ENCODE measurements around the gene NEU3. TPM values are rescaled to one million over a fixed set of nuclear protein-coding genes. Genes with fewer than 3 reads are reported as not detected.
"Not testable (repeated sequence)": the region's sequence is repeated elsewhere in the genome, so short reads cannot be mapped to it uniquely, and the experiment has no call there.

NEU3 gene
- total RNA-seq, 1 experiment from 2014 or later: 19.3 TPM

GRCh38 chr11:75041263-75041662 lies 52.5 kb downstream of the NEU3 start:
- Mint-ChIP-seq H3K27ac (ENCODE audit: unreplicated experiment) (no peak overlapping the region), H3K36me3 (ENCODE audit: insufficient read depth, unreplicated experiment) (no peaks in the 10 kb centered on the region), H3K27me3 (ENCODE audit: insufficient read depth, unreplicated experiment) (no peaks in the 10 kb centered on the region), H3K4me1 (ENCODE audit: low read depth, unreplicated experiment) (no peaks in the 10 kb centered on the region), H3K9me3 (ENCODE audit: unreplicated experiment) (peaks cover 10% of the 10 kb centered on the region), H3K4me3 (ENCODE audit: unreplicated experiment) (no peak overlapping the region)
- Histone ChIP-seq H3K27me3 (replicated peaks; ENCODE audit: control insufficient read depth, insufficient read depth, low read length) (no peaks in the 10 kb centered on the region), H3K9me3 (no peaks in the 10 kb centered on the region), H3K4me3 (ENCODE audit: low read depth, low read length) (no peak overlapping the region), H3K4me1 (peaks cover 11% of the 10 kb centered on the region), H3K36me3 (ENCODE audit: control insufficient read depth, insufficient read depth, low read length) (no peaks in the 10 kb centered on the region)
- intact Hi-C loops (cut with micrococcal nuclease; ENCODE audit: unreplicated experiment): no loop called here
- DNase-seq: no peak
- CTCF ChIA-PET: no interaction called here
- POLR2A ChIA-PET: no interaction called here
- BruUV-seq (replicated peaks): no TSS peak
- TF ChIP-seq CTCF (IDR thresholded peaks at IDR 0.05; ENCODE audit: insufficient read depth in 1 of 2, low read depth in 1 of 2, low read length in 1 of 2, severe bottlenecking in 1 of 2, unreplicated experiment in 1 of 2): no peak

DNA sequence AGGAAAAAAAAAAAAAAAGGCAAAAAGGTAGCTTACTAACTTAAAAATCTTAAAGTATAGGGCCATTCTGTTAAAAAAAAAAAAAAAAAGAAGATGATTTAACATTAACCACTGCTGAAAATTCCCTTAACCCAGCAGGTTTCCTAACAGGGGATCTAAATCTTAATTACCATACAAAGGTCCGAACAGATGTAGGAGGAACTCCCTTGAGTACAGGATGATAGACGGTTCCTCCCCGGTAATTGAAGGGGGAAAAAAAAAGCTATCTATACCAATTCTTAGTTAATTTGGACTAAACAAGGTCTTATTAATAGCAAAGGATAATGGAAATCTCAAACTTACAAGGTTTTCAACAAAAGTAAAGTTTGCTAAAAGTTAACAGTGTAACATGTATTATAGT lies 53.1 kb downstream of the NEU3 start:
- BruUV-seq (replicated peaks); POLR2A ChIA-PET; DNase-seq; intact Hi-C loops (cut with micrococcal nuclease; ENCODE audit: unreplicated experiment); H3K27me3 ChIP-seq (replicated peaks; ENCODE audit: control insufficient read depth, insufficient read depth, low read length); CTCF ChIA-PET; H3K36me3 ChIP-seq (ENCODE audit: control insufficient read depth, insufficient read depth, low read length); H3K36me3 Mint-ChIP-seq (ENCODE audit: insufficient read depth, unreplicated experiment); H3K27me3 Mint-ChIP-seq (ENCODE audit: insufficient read depth, unreplicated experiment); H3K27ac Mint-ChIP-seq (ENCODE audit: unreplicated experiment); H3K4me1 Mint-ChIP-seq (ENCODE audit: low read depth, unreplicated experiment); H3K9me3 ChIP-seq; H3K4me3 Mint-ChIP-seq (ENCODE audit: unreplicated experiment); H3K4me3 ChIP-seq (ENCODE audit: low read depth, low read length): not testable (repeated sequence)
- peaks cover 10% of the 10 kb centered on the region for H3K9me3 Mint-ChIP-seq (ENCODE audit: unreplicated experiment)
- peaks cover 17% of the 10 kb centered on the region for H3K4me1 ChIP-seq

DNA sequence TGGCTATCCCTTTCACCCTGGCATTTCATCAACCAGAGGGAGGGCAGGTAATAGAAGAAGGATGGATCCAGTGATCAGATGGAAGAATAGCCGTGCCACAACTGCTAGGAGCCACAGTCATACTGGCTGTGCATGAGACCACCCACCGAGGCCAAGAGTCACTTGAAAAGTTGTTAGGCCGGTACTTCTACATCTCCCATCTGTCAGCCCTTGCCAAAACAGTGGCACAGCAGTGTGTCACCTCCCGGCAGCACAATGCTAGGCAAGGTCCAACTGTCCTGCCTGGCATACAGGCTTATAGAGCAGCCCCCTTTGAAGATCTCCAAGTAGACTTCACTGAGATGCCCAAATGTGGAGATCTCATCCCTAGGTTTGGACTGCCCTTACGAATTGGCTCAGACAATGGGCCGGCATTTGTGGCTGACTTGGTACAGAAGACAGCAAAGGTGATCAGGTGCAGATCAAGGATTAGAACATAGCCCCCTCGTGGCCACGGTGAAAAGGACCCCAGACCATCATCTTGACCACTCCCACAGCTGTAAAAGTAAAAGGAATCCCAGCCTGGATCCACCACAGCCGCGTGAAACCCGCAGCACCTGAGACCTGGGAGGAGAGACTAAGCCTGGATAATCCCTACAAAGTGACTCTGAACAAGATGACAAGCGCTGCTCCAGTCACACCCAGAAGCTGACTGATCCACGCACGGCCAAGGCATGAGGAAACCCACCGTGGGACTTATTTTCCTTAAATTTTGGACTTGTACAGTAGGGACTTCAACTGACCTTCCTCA lies 55.8 kb downstream of the NEU3 start:
- H3K27me3 Mint-ChIP-seq (ENCODE audit: insufficient read depth, unreplicated experiment); DNase-seq; POLR2A ChIA-PET; CTCF ChIA-PET; H3K4me3 ChIP-seq (ENCODE audit: low read depth, low read length); H3K36me3 Mint-ChIP-seq (ENCODE audit: insufficient read depth, unreplicated experiment); H3K9me3 ChIP-seq; BruUV-seq (replicated peaks); H3K27me3 ChIP-seq (replicated peaks; ENCODE audit: control insufficient read depth, insufficient read depth, low read length); intact Hi-C loops (cut with micrococcal nuclease; ENCODE audit: unreplicated experiment); H3K27ac Mint-ChIP-seq (ENCODE audit: unreplicated experiment); H3K36me3 ChIP-seq (ENCODE audit: control insufficient read depth, insufficient read depth, low read length); H3K4me3 Mint-ChIP-seq (ENCODE audit: unreplicated experiment): not testable (repeated sequence)
- H3K9me3 Mint-ChIP-seq (ENCODE audit: unreplicated experiment): peaks cover 10% of the 10 kb centered on the region
- H3K4me1 Mint-ChIP-seq (ENCODE audit: low read depth, unreplicated experiment): peaks cover 19% of the 10 kb centered on the region
- H3K4me1 ChIP-seq: peaks cover 27% of the 10 kb centered on the region

DNA sequence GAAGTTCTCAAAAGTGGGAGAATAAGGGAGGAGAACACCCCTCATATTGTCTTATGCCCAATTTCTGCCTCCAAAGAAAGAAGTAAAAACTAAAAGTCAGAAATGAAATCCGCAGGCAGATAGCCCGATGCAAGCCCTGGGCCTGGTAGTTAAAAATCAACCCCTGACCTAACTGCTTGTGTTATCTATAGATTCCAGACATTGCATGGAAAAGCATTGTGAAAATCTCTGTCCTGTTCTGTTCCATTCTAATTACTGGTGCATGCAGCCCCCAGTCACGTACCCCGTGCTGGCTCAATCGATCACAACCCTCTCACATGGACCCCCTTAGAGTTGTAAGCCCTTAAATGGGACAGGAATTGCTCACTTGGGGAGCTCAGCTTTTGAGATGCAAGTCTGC lies 57.9 kb downstream of the NEU3 start:
- H3K36me3 ChIP-seq (ENCODE audit: control insufficient read depth, insufficient read depth, low read length); H3K27me3 ChIP-seq (replicated peaks; ENCODE audit: control insufficient read depth, insufficient read depth, low read length); H3K27me3 Mint-ChIP-seq (ENCODE audit: insufficient read depth, unreplicated experiment); POLR2A ChIA-PET; DNase-seq; H3K9me3 ChIP-seq; intact Hi-C loops (cut with micrococcal nuclease; ENCODE audit: unreplicated experiment); BruUV-seq (replicated peaks); H3K36me3 Mint-ChIP-seq (ENCODE audit: insufficient read depth, unreplicated experiment); H3K9me3 Mint-ChIP-seq (ENCODE audit: unreplicated experiment); H3K4me3 Mint-ChIP-seq (ENCODE audit: unreplicated experiment); H3K4me3 ChIP-seq (ENCODE audit: low read depth, low read length): not testable (repeated sequence)
- Mint-ChIP-seq H3K4me1 (ENCODE audit: low read depth, unreplicated experiment) (peaks cover 19% of the 10 kb centered on the region), H3K27ac (ENCODE audit: unreplicated experiment) (peak overlapping the region; percentile 27)
- CTCF ChIA-PET: interaction anchor here (0.7 to 1.5 kb wide), 3 partner anchors 13 to 201 kb away, joined by 3 read pairs; no protein-coding TSS in a partner anchor
- peaks cover 19% of the 10 kb centered on the region for H3K4me1 ChIP-seq
